CD4-positive, alpha-beta T cell (primary cell): ENCODE measurements around the gene RNF144A. TPM values are rescaled to one million over a fixed set of nuclear protein-coding genes. Genes with fewer than 3 reads are reported as not detected.
A peak's percentile ranks its signal among the peaks of the same experiment; 100 is the strongest.

Source experiments
- ATAC-seq: fragments of 200-7000 bp; cut with Tn5 transposase; one replicate; pipeline ENCODE4 v1.10.0; 2022; ENCODE audit warnings: mild to moderate bottlenecking; ENCODE audit not compliant: poor library complexity
- CTCF ChIA-PET: fragments of 350-600 bp; sonication (Branson Sonifier 250); formaldehyde crosslinking; loops from one replicate; lab custom pipeline; 2021; ENCODE audit warnings: antibody characterized with exemption, inconsistent platforms; lab: Charles Lee
- POLR2A ChIA-PET: fragments of 350-600 bp; sonication (Branson Sonifier 250); formaldehyde crosslinking; loops from one replicate; lab custom pipeline; 2021; ENCODE audit warnings: antibody characterized with exemption, inconsistent platforms; lab: Charles Lee
- DNase-seq, 14 experiments: peaks; one replicate each; pipeline ENCODE4 v3.0.0-alpha.2; 2013 to 2020; ENCODE audit warnings: mixed read lengths in 2 of 14
- H3K27ac ChIP-seq, 2 donors: one replicate each; pipeline versions ENCODE4 v1.5.1 to v1.7.0; 2013; ENCODE audit warnings: low read length in 2 of 2, low read depth in 1 of 2, mild to moderate bottlenecking in 1 of 2
- H3K27me3 ChIP-seq, 2 experiments: 1 replicate in 1 of 2; 2 replicates in 1 of 2; pipeline versions ENCODE4 v1.6.1 to v1.7.0; 2013; ENCODE audit warnings: low read length in 2 of 2, control low read depth in 1 of 2, mild to moderate bottlenecking in 1 of 2, moderate library complexity in 1 of 2; ENCODE audit not compliant: insufficient read depth in 2 of 2, control insufficient read depth in 1 of 2
- H3K36me3 ChIP-seq: one replicate; pipeline ENCODE4 v1.6.1; 2013; ENCODE audit warnings: low read length, control low read depth; ENCODE audit not compliant: insufficient read depth
- H3K4me1 ChIP-seq: one replicate; pipeline ENCODE4 v1.6.1; 2013; ENCODE audit warnings: low read length, control low read depth; ENCODE audit not compliant: insufficient read depth
- H3K4me3 ChIP-seq: one replicate; pipeline ENCODE4 v1.5.1; 2013; ENCODE audit warnings: mild to moderate bottlenecking, low read length, moderate library complexity
- H3K9me3 ChIP-seq, 2 experiments: 1 replicate in 1 of 2; 2 replicates in 1 of 2; pipeline versions ENCODE4 v1.6.1 to v1.7.0; 2013; ENCODE audit warnings: low read length in 2 of 2, mild to moderate bottlenecking in 2 of 2, control low read depth in 1 of 2, moderate library complexity in 1 of 2; ENCODE audit not compliant: control insufficient read depth in 1 of 2, insufficient read depth in 1 of 2
- H3K27ac Mint-ChIP-seq: one replicate; pipeline ENCODE4 v1.8.0; 2020; ENCODE audit warnings: mixed read lengths
- H3K27me3 Mint-ChIP-seq: one replicate; pipeline ENCODE4 v1.8.0; 2021; ENCODE audit warnings: mixed read lengths
- H3K36me3 Mint-ChIP-seq: one replicate; pipeline ENCODE4 v1.8.0; 2021; ENCODE audit warnings: low read depth, mixed read lengths
- H3K4me1 Mint-ChIP-seq: one replicate; pipeline ENCODE4 v1.8.0; 2021; ENCODE audit warnings: low read depth, mixed read lengths
- H3K4me3 Mint-ChIP-seq: one replicate; pipeline ENCODE4 v1.8.0; 2020; ENCODE audit warnings: mild to moderate bottlenecking, mixed read lengths
- H3K9me3 Mint-ChIP-seq: one replicate; pipeline ENCODE4 v1.8.0; 2020; ENCODE audit warnings: mixed read lengths
- CTCF ChIP-seq: fragments of 200-600 bp; IDR thresholded peaks from one replicate; pipeline ENCODE4 v1.8.0; 2022; ENCODE audit warnings: antibody characterized with exemption, mild to moderate bottlenecking
- intact Hi-C, 2 experiments: fragments of 100-400 bp; cut with DNase I in 1 of 2; cut with micrococcal nuclease in 1 of 2; formaldehyde crosslinking; loops; one replicate each; pipeline versions ENCODE4 v1.15.1 to v1.9.0; 2023 to 2025; cut with DNase I, micrococcal nuclease
- total RNA-seq, 174 experiments: library from RNA in 2 of 174; stranded (reverse) in 2 of 174; gene quantifications; one replicate each; pipeline ENCODE4 v1.2.3 and lab custom pipeline; 2021 to 2026

Gene RNF144A
- total RNA-seq, 2 experiments from 2014 or later = 39.0 to 40.1 TPM

GRCh38 chr2:6876309-6876708 is 40.9 kb upstream of the RNF144A start:
- H3K27me3 ChIP-seq = no peaks in the 10 kb centered on the region
- no peaks in the 10 kb centered on the region for H3K9me3 ChIP-seq
- no peak for ATAC-seq
- peaks cover 5% of the 10 kb centered on the region for H3K36me3 Mint-ChIP-seq
- H3K4me3 ChIP-seq = no peak overlapping the region
- intact Hi-C loops = loop anchor here in 1 of 2 experiments (5.0 kb wide), 1 partner anchor 36 kb away; no protein-coding TSS in a partner anchor
- H3K27ac Mint-ChIP-seq = peak overlapping the region; percentile 92
- ChIA-PET POLR2A (interaction anchor here (0.6 to 5.5 kb wide), 4 partner anchors 9 to 1806 kb away, joined by 3 to 132 read pairs (median 5); partner anchors contain the start of genes CMPK2 and ID2), CTCF (interaction anchor here (1.0 to 1.4 kb wide), 2 partner anchors 18 to 21 kb away, joined by 4 read pairs; no protein-coding TSS in a partner anchor)
- no peak for DNase-seq
- H3K4me1 ChIP-seq = peaks cover 20% of the 10 kb centered on the region
- no peak for TF ChIP-seq CTCF
- H3K4me3 Mint-ChIP-seq = no peak overlapping the region
- peaks cover 73% of the 10 kb centered on the region for H3K4me1 Mint-ChIP-seq
- H3K27me3 Mint-ChIP-seq = no peaks in the 10 kb centered on the region
- no peaks in the 10 kb centered on the region for H3K36me3 ChIP-seq
- peaks cover 4% of the 10 kb centered on the region for H3K9me3 Mint-ChIP-seq
- H3K27ac ChIP-seq = no peak overlapping the region

- ATAC-seq = peak; percentile 82
- Mint-ChIP-seq H3K4me1 (peaks cover 78% of the 10 kb centered on the region), H3K27ac (peak within 1 kb of the TSS; percentile 92), H3K9me3 (peaks cover 4% of the 10 kb centered on the region), H3K4me3 (peak within 1 kb of the TSS; percentile 90), H3K27me3 (no peaks in the 10 kb centered on the region), H3K36me3 (peaks cover 5% of the 10 kb centered on the region)
- Histone ChIP-seq H3K27ac (peak within 1 kb of the TSS; percentile 18 to 31), H3K4me3 (peak within 1 kb of the TSS; percentile 56), H3K36me3 (no peaks in the 10 kb centered on the region), H3K4me1 (peaks cover 25% of the 10 kb centered on the region), H3K9me3 (no peaks in the 10 kb centered on the region), H3K27me3 (no peaks in the 10 kb centered on the region)
- peak in 9 of 14 experiments; percentile 8 to 81 (median 62) for DNase-seq
- no peak for TF ChIP-seq CTCF
- CTCF ChIA-PET = interaction anchor here (1.4 to 5.1 kb wide), 2 partner anchors 11 to 16 kb away, joined by 4 to 38 read pairs; partner anchors contain the start of gene CMPK2
- POLR2A ChIA-PET = interaction anchor here (0.7 to 5.5 kb wide), 15 partner anchors 8 to 1804 kb away, joined by 3 to 132 read pairs (median 4); partner anchors contain the start of genes CMPK2 and ID2
- intact Hi-C loops = loop anchor here in 1 of 2 experiments (1.0 to 5.0 kb wide), 2 partner anchors 11 to 35 kb away; no protein-coding TSS in a partner anchor
These were observed 39.6 kb upstream of the RNF144A start, which contains the start of gene RSAD2 for GRCh38 chr2:6877402-6878304. Gene RSAD2, plus strand, starts transcription at chr2:6877777. Its CDS starts 24 bp downstream, at chr2:6877801.

- Histone ChIP-seq H3K27me3 (no peaks in the 10 kb centered on the region), H3K27ac (no peak overlapping the region), H3K9me3 (no peaks in the 10 kb centered on the region), H3K4me1 (peaks cover 25% of the 10 kb centered on the region), H3K4me3 (peak overlapping the region; percentile 56), H3K36me3 (no peaks in the 10 kb centered on the region)
- intact Hi-C loops = loop anchor here in 1 of 2 experiments (5.0 kb wide), 1 partner anchor 34 kb away; no protein-coding TSS in a partner anchor
- no peaks in the 10 kb centered on the region for H3K27me3 Mint-ChIP-seq
- peak overlapping the region; percentile 90 for H3K4me3 Mint-ChIP-seq
- ChIA-PET CTCF (interaction anchor here (5.1 kb wide), 1 partner anchor 12 kb away, joined by 38 read pairs; the partner anchor contains the start of gene CMPK2), POLR2A (interaction anchor here (0.9 to 5.5 kb wide), 9 partner anchors 9 to 41 kb away, joined by 3 to 132 read pairs (median 5); partner anchors contain the start of gene CMPK2)
- TF ChIP-seq CTCF = no peak
- ATAC-seq (no peak), DNase-seq (no peak)
- peaks cover 9% of the 10 kb centered on the region for H3K36me3 Mint-ChIP-seq
- peak overlapping the region; percentile 92 for H3K27ac Mint-ChIP-seq
- H3K4me1 Mint-ChIP-seq = peaks cover 71% of the 10 kb centered on the region
- peaks cover 4% of the 10 kb centered on the region for H3K9me3 Mint-ChIP-seq
These were observed 38.7 kb upstream of the RNF144A start for GRCh38 chr2:6878549-6878948.
